ENCODE measurements around the gene EYS. TPM values are rescaled to one million over a fixed set of nuclear protein-coding genes. Genes with fewer than 3 reads are reported as not detected.

EYS gene
- total RNA-seq, 2 donors from 2014 or later: 0.18 to 3.5 TPM

DNA sequence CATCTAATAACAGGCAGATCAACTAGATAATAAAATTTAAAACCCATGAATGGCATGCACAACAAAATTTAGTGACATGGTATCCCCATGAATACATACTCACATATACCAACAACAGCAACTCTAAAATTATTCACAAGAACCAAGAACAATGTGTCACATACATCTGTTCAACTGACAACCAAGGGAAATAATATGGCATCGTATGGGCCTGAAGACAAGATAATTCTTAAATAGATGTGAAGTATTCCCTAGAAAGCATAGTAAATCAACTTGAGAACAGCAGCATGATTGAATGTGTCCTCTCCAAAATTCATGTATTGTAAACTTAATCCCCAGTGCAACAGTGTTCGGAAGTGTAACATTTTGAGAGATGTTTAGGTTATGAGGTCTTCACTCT lies 635.5 kb downstream of the EYS start:
- intact Hi-C loops (cut with DNase I): no loop called here
- Histone ChIP-seq H3K27me3 (replicated peaks; ENCODE audit: insufficient read depth) (no peaks in the 10 kb centered on the region), H3K4me1 (replicated peaks) (no peaks in the 10 kb centered on the region), H3K27ac (no peak overlapping the region), H3K9me3 (no peaks in the 10 kb centered on the region), H3K4me3 (no peak overlapping the region), H3K36me3 (no peaks in the 10 kb centered on the region)
- TF ChIP-seq POLR2A (IDR thresholded peaks at IDR 0.05) (no peak), POLR2AphosphoS5 (IDR thresholded peaks at IDR 0.05) (no peak)
- TF ChIP-seq, protein P1, sequence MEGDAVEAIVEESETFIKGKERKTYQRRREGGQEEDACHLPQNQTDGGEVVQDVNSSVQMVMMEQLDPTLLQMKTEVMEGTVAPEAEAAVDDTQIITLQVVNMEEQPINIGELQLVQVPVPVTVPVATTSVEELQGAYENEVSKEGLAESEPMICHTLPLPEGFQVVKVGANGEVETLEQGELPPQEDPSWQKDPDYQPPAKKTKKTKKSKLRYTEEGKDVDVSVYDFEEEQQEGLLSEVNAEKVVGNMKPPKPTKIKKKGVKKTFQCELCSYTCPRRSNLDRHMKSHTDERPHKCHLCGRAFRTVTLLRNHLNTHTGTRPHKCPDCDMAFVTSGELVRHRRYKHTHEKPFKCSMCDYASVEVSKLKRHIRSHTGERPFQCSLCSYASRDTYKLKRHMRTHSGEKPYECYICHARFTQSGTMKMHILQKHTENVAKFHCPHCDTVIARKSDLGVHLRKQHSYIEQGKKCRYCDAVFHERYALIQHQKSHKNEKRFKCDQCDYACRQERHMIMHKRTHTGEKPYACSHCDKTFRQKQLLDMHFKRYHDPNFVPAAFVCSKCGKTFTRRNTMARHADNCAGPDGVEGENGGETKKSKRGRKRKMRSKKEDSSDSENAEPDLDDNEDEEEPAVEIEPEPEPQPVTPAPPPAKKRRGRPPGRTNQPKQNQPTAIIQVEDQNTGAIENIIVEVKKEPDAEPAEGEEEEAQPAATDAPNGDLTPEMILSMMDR (IDR thresholded peaks at IDR 0.05): no peak
- 93% methylated on average over 2 of the region's 2 CpGs for WGBS
- DNase-seq (ENCODE audit: low spot score): no peak

DNA sequence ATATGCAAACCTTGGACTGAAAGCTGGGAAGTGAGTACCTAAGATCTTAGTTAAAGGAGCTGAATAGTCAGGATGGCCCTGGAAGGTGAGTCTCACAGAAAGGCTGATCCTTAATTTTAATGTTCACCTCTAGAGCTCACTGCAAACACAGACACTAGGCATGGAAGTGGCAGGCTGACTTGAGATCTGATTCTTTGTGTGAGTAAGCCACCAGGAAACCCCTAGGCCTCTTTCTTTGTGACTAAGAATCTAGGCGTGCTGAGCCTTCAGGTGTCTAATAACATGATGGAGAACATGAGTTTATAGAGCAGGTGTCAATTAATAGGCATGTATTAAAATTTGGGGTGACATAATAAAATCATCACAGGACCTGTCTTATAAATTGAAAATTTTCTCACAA lies 642.2 kb downstream of the EYS start:
- Histone ChIP-seq H3K4me1 (replicated peaks) (no peaks in the 10 kb centered on the region), H3K36me3 (no peaks in the 10 kb centered on the region), H3K4me3 (no peak overlapping the region), H3K9me3 (no peaks in the 10 kb centered on the region), H3K27ac (no peak overlapping the region), H3K27me3 (replicated peaks; ENCODE audit: insufficient read depth) (no peaks in the 10 kb centered on the region)
- no peak for DNase-seq (ENCODE audit: low spot score)
- WGBS: 55% methylated on average over 1 of the region's 1 CpG
- TF ChIP-seq POLR2A (IDR thresholded peaks at IDR 0.05) (no peak), POLR2AphosphoS5 (IDR thresholded peaks at IDR 0.05) (no peak)
- TF ChIP-seq, protein P1 (IDR thresholded peaks at IDR 0.05): no peak
- intact Hi-C loops (cut with DNase I): no loop called here

DNA sequence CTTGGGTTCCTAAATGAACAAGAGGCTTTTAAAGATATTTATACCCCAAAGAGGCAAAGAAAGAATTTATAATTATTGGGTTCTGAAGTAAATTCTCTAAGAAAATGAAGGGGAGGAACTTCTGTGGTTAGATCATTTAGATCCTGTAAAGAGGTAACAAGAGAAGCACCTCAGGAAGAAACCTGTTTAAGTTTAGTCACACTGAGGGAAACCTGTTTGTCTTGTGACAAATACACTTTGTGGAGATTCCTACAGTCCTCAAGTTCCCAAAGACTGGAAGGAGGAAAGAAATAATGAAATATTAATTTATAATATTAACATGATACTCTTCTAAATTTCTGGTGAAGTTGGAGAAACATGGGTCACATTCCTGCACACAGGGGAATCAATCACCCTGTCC lies 647.5 kb downstream of the EYS start:
- no peaks in the 10 kb centered on the region for H3K27me3 ChIP-seq (replicated peaks; ENCODE audit: insufficient read depth)
- intact Hi-C loops (cut with DNase I): no loop called here
- DNase-seq (ENCODE audit: low spot score): no peak
- H3K4me1 ChIP-seq (replicated peaks): no peaks in the 10 kb centered on the region
- H3K9me3 ChIP-seq: no peaks in the 10 kb centered on the region
- no peaks in the 10 kb centered on the region for H3K36me3 ChIP-seq
- H3K4me3 ChIP-seq: no peak overlapping the region
- H3K27ac ChIP-seq: no peak overlapping the region
- TF ChIP-seq POLR2A (IDR thresholded peaks at IDR 0.05) (no peak), POLR2AphosphoS5 (IDR thresholded peaks at IDR 0.05) (no peak)
- TF ChIP-seq, protein P1 (IDR thresholded peaks at IDR 0.05): no peak

DNA sequence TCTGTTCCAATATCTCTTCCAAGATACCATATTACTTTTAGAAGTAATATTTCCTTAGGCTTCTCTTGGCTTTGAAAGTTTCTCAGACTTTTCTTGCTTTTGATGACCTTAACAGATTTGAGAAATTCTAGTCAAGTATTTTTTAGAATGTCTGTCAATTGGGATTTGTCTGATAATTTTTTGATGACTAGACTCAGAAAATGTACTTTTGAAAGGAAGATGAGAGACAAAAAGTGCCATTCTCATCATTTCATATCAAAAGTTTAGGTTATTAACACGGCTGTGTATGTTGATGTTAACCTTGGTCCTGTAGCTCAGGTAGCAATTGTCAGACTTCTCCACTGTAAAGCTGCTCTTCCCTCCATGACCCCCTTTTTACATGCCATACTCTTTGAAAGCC lies 651.5 kb downstream of the EYS start:
- Histone ChIP-seq H3K27ac (no peak overlapping the region), H3K36me3 (no peaks in the 10 kb centered on the region), H3K4me1 (replicated peaks) (no peaks in the 10 kb centered on the region), H3K9me3 (no peaks in the 10 kb centered on the region), H3K27me3 (replicated peaks; ENCODE audit: insufficient read depth) (no peaks in the 10 kb centered on the region), H3K4me3 (no peak overlapping the region)
- DNase-seq (ENCODE audit: low spot score): no peak
- no peak for TF ChIP-seq POLR2AphosphoS5 (IDR thresholded peaks at IDR 0.05)
- intact Hi-C loops (cut with DNase I): no loop called here
- WGBS: 89% methylated on average over 1 of the region's 1 CpG

DNA sequence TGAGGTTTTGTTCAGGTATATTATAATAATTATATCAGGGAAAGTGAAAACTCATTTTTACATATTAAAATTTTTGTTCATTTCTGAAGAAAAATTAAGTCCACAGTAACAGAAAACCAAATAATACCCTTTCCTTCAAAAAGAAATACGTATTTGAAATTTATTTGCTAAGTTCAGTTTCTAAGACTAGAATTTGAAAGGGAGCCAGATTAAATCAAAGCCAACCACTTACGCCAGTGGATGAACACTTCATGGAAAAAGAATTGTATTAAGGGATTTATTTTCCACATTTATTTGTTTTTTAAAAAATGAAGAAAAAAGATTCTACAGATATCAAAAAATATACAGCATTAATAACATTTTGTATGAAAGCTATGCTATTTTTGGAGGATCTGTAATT lies 654.4 kb downstream of the EYS start:
- TF ChIP-seq POLR2AphosphoS5 (IDR thresholded peaks at IDR 0.05) (no peak), POLR2A (IDR thresholded peaks at IDR 0.05) (no peak)
- TF ChIP-seq, protein P1 (IDR thresholded peaks at IDR 0.05): no peak
- H3K27ac ChIP-seq: no peak overlapping the region
- no peak for DNase-seq (ENCODE audit: low spot score)
- H3K9me3 ChIP-seq: no peaks in the 10 kb centered on the region
- no peaks in the 10 kb centered on the region for H3K4me1 ChIP-seq (replicated peaks)
- intact Hi-C loops (cut with DNase I): no loop called here
- no peaks in the 10 kb centered on the region for H3K27me3 ChIP-seq (replicated peaks; ENCODE audit: insufficient read depth)
- H3K4me3 ChIP-seq: no peak overlapping the region
- 46% methylated on average over 2 of the region's 2 CpGs for WGBS
- H3K36me3 ChIP-seq: no peaks in the 10 kb centered on the region
